Melanocyte of skin (primary cell): ENCODE data around the gene GPR26. TPM values are rescaled to one million over a fixed set of nuclear protein-coding genes. Genes with fewer than 3 reads are reported as not detected.

Experiments
- total RNA-seq, 2 donors: library from RNA; depleted of rRNA; stranded (reverse); fragments of >200 nt; gene quantifications; 2 replicates each; pipeline ENCODE4 v1.2.3, GENCODE V29; 2012

GPR26 gene, protein sequence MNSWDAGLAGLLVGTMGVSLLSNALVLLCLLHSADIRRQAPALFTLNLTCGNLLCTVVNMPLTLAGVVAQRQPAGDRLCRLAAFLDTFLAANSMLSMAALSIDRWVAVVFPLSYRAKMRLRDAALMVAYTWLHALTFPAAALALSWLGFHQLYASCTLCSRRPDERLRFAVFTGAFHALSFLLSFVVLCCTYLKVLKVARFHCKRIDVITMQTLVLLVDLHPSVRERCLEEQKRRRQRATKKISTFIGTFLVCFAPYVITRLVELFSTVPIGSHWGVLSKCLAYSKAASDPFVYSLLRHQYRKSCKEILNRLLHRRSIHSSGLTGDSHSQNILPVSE
- total RNA-seq = not detected

GRCh38 chr10:123666318-123667236 lies at the start of gene GPR26:
Gene GPR26 (plus strand): TSS chr10:123666355. CDS start chr10:123666408, 53 bp downstream.

Other genes with a start within 250 kb of the GPR26 start
- gene CPXM2, start 225.5 kb downstream of the GPR26 start, total RNA-seq = 1 to 10 TPM in 1 of 2 donors, under 1 TPM in 1; 0.33 to 7.9 TPM